GM18867 (cell line): ENCODE results near the gene SMIM36.
"Not testable (repeated sequence)": the region's sequence is repeated elsewhere in the genome, so short reads cannot be mapped to it uniquely, and the experiment has no call there.

Source experiments
- ATAC-seq: cut with Tn5 transposase; IDR thresholded peaks from one replicate; pipeline ENCODE4 v1.9.1; 2021; ENCODE audit warnings: mild to moderate bottlenecking, moderate library complexity; ENCODE audit not compliant: unreplicated experiment

Gene SMIM36

GRCh38 chr17:55507669-55508068 lies 3.6 kb downstream of the SMIM36 start:
- ATAC-seq: not testable (repeated sequence)

- ATAC-seq: not testable (repeated sequence)
These were observed 9.6 kb downstream of the SMIM36 start for GRCh38 chr17:55501626-55502025.

GRCh38 chr17:55500103-55500502 lies 11.1 kb downstream of the SMIM36 start:
- ATAC-seq: no peak

GRCh38 chr17:55496094-55496881 lies 15.0 kb downstream of the SMIM36 start:
- no peak for ATAC-seq

GRCh38 chr17:55495239-55495638 lies 16.0 kb downstream of the SMIM36 start:
- ATAC-seq: no peak

GRCh38 chr17:55492781-55493341 lies 18.4 kb downstream of the SMIM36 start:
- no peak for ATAC-seq

- no peak for ATAC-seq
These were observed 20.9 kb downstream of the SMIM36 start for GRCh38 chr17:55490376-55490775.

GRCh38 chr17:55487695-55488432 lies 23.4 kb downstream of the SMIM36 start:
- no peak for ATAC-seq

GRCh38 chr17:55484575-55484974 lies 26.7 kb downstream of the SMIM36 start:
- ATAC-seq: no peak

- no peak for ATAC-seq
These were observed 28.5 kb downstream of the SMIM36 start for GRCh38 chr17:55482591-55483389.

GRCh38 chr17:55480631-55481315 lies 30.5 kb downstream of the SMIM36 start:
- no peak for ATAC-seq

GRCh38 chr17:55479903-55480302 lies 31.3 kb downstream of the SMIM36 start:
- no peak for ATAC-seq

- ATAC-seq: no peak
These were observed 32.3 kb downstream of the SMIM36 start for GRCh38 chr17:55478971-55479370.

GRCh38 chr17:55466671-55467070 lies 44.6 kb downstream of the SMIM36 start:
- no peak for ATAC-seq

- ATAC-seq: not testable (repeated sequence)
These were observed 45.5 kb downstream of the SMIM36 start for GRCh38 chr17:55465771-55466170.

GRCh38 chr17:55463600-55463999 lies 47.7 kb downstream of the SMIM36 start:
- peak; percentile 89 for ATAC-seq

- ATAC-seq: no peak
These were observed 48.5 kb downstream of the SMIM36 start for GRCh38 chr17:55462711-55463110.

GRCh38 chr17:55462234-55462633 lies 49.0 kb downstream of the SMIM36 start:
- no peak for ATAC-seq

GRCh38 chr17:55458978-55459377 lies 52.3 kb downstream of the SMIM36 start:
- no peak for ATAC-seq

- no peak for ATAC-seq
These were observed 52.9 kb downstream of the SMIM36 start for GRCh38 chr17:55458287-55458900.
